Erythroblast (primary cell): ENCODE data around the gene INO80D.
"Not testable (repeated sequence)": the region's sequence is repeated elsewhere in the genome, so short reads cannot be mapped to it uniquely, and the experiment has no call there.

Experiments used
- GATA1 ChIP-seq: IDR thresholded peaks from 2 replicates; pipeline ENCODE4 v1.6.1; 2011; ENCODE audit warnings: low read depth, mild to moderate bottlenecking, control low read depth, low read length, moderate library complexity
- POLR2A ChIP-seq: IDR thresholded peaks from 2 replicates; pipeline ENCODE4 v1.6.1; 2011; ENCODE audit warnings: mild to moderate bottlenecking, low read length

DNA sequence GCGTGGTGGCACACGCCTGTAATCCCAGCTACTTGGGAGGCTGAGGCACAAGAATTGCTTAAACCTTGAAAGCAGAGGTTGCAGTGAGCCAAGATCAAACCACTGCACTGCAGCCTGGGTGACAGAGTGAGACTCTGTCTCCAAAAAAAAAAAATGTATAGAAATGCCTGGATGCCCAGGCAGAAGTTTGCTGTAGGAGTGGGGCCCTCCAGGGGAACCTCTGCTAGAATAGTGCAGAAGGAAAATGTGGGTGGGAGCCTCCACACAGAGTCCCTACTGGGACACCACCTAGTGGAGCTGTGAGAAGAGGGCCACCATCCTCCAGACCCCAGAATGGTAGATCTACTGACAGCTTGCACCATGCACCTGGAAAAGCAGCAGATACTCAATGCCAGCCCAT lies 70.2 kb downstream of the INO80D start:
- not testable (repeated sequence) for TF ChIP-seq POLR2A, GATA1
